Left renal cortex interstitium (tissue), 4 donors: Measurements from ENCODE around the gene SLITRK3. TPM values are rescaled to one million over a fixed set of nuclear protein-coding genes. Genes with fewer than 3 reads are reported as not detected.
"Not testable (repeated sequence)": the region's sequence is repeated elsewhere in the genome, so short reads cannot be mapped to it uniquely, and the experiment has no call there.

Experiments used
- DNase-seq, 4 donors: peaks; one replicate each; pipeline ENCODE4 v3.0.0-alpha.2; 2013; ENCODE audit warnings: low read depth in 4 of 4, low spot score in 2 of 4, missing footprints in 1 of 4
- polyA plus RNA-seq, 4 donors: library from polyadenylated mRNA; unstranded; fragments of 120-200 nt; gene quantifications; one replicate each; pipeline ENCODE4 v1.2.1, GENCODE V29; 2013; ENCODE audit not compliant: insufficient read length in 4 of 4

Gene SLITRK3
- polyA plus RNA-seq, 4 donors, result 0.19 to 0.78 (median 0.49) TPM

- no peak for DNase-seq
Measured at GRCh38 chr3:165193366-165194254, 2.6 kb downstream of the SLITRK3 start.

DNA sequence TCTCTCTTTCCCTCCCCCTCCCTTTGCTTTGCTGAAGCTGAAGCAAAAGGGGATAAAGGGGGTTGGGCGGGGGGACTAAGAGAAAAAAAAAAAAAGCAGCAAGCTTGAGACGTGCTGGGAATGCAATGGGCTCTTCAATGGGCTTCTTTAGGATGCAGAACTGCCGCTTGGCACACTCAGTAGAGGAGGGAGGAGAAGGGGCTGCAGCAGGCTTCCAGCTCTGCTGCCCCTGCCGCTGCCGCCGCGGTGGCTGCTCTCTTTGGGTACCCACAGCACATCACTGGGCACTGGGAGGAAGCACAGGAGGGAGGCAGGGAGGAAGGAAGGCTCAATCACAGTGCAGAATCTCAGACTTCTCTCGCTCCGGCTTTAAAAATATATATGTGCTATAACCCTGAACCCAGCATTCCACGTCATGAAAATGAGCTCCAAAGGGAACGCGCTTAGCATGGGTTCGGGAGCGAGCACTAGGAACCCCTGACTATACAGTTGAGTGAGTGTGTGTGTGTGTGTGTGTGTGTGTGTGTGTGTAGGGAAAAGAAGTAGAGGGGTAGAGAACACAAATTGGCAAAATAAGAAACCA is 3.5 kb downstream of the SLITRK3 start:
- no peak for DNase-seq

- DNase-seq, result no peak
Measured at GRCh38 chr3:165191491-165191890, 4.7 kb downstream of the SLITRK3 start.

- no peak for DNase-seq
Measured at GRCh38 chr3:165188452-165188851, 7.7 kb downstream of the SLITRK3 start.

GRCh38 chr3:165185707-165186327 is 10.4 kb downstream of the SLITRK3 start:
- no peak for DNase-seq

DNA sequence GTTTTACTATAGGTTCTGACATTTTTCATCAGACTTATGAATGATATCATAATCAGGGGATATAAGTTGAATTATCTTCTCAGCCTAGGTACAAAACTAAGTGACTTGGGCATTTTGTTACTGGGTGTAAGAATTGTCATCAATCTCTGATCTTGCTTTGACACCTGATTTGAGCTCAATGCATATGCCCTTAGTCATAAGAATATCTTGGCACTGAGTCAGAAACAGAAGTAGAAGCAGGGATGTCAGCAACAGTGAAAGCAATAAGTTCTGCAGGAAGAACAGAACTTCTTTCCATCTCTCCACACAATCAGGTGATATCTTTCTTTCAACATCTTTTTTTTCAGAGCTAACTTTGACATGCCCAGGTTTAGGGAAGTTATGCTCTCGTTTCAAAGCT is 14.6 kb downstream of the SLITRK3 start:
- DNase-seq, result no peak

- no peak for DNase-seq
Measured at GRCh38 chr3:165170236-165170635, 25.9 kb downstream of the SLITRK3 start.

GRCh38 chr3:165169368-165169767 is 26.8 kb downstream of the SLITRK3 start:
- no peak for DNase-seq

DNA sequence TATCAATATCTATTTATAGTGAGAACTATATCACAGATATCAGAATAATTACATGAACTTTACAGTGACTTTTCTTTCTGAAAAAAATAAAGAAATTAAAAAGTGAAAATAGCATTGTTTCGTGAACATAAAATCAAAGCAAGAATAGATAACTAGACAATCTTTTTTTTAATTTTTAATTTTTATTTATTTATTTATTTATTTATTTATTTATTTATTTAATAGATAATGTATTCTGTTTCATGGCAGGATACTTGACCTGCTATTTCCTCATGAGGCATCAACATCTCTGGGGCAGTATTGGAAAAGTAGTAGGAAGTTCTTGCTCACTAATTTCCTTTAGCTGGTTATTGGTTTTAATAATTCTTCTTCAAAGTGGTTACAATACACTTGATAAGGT is 33.3 kb downstream of the SLITRK3 start:
- DNase-seq, result no peak

- no peak for DNase-seq
Measured at GRCh38 chr3:165159760-165160421, 36.3 kb downstream of the SLITRK3 start.

DNA sequence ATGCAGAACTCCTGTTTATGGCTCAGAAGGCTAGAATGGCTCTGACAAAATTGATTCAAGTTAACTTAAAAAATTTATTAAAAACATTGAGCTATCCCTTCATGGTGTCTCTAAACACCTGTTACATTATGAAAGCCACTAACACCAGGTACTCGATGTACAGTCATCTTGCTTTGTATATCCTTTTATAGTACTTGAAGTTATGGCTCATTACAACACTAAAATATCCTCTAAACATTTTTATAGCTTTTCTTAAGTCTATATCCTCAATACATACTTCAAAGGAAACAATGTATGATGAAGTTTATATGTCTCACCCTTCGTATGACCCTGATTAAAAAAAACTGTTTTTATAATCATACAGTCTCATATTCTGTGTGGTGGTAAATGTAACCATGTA is 38.2 kb downstream of the SLITRK3 start:
- DNase-seq, result no peak

DNA sequence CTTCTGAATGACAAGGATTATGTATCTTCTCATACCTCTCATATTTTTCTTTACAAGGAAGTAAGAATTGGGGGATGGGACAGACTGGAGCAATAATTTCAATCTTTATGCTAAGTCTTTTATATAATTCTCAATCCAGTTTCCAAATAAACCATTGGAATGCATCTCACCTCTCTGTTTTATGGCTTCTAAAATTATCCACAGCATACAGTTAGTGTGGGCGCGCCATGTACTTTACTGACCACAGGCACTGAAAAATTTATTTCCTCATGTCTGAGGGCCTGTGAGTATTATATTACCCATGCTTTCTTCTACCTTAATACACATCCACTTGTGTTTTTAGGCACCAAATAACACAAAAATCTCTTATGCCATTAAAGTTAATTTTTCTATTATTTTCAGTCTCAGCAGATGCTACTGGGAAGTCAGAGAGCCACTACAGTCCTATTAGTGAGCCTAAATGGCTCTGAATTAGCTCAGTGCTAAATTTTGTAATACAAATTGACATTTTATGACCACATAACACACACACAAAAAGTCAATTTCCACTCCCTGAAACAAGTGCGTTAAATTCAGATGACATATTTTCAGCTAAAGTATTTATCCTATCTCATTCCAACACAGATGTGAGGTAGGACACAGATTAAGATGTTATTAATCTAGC is 39.3 kb downstream of the SLITRK3 start:
- no peak for DNase-seq

DNA sequence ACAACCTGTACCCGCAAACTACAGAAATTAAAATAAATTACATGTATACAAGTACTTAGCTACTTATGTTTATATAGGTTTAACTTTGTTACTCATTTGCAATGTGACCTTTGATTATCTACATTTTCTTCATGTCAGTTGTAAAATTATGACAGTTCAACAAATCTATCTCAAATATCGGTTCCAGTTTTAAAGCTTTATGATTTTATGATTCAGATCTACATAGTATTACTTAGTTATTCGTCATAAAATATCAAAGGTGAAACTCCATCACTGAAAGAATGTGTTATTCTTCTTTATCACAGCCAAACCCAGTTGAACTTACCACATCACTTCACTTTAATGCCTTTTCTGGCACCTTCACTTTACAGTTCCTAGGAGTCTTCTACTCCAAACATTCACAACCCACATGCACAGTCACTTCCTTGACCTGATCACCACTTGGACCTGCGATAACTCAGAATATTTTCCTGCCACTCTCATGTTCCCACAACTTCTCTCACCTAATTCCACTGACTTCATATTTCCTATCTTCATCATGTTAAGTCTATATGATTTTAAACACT is 47.2 kb downstream of the SLITRK3 start:
- DNase-seq, result no peak

- DNase-seq, result no peak
Measured at GRCh38 chr3:165144271-165144670, 51.9 kb downstream of the SLITRK3 start.

- not testable (repeated sequence) for DNase-seq
Measured at GRCh38 chr3:165139918-165140317, 56.3 kb downstream of the SLITRK3 start.

Other genes starting within 250 kb of the SLITRK3 start
- gene SI, start 117.9 kb downstream of the SLITRK3 start, polyA plus RNA-seq, result not detected